ENCODE measurements around the gene KAT6B.

The KAT6B gene

GRCh38 chr10:74973741-74974392 is 147.5 kb downstream of the KAT6B start:
- TF ChIP-seq SIN3A (IDR thresholded peaks at IDR 0.05; ENCODE audit: borderline replicate concordance, insufficient read depth, low read length) = no peak
- no peak for TF ChIP-seq POLR2AphosphoS5 (IDR thresholded peaks at IDR 0.05; ENCODE audit: low read depth, low read length)
- TF ChIP-seq TAF1 (IDR thresholded peaks at IDR 0.05; ENCODE audit: borderline replicate concordance, insufficient read depth, low read length) = no peak
- TF ChIP-seq REST (IDR thresholded peaks at IDR 0.05; ENCODE audit: insufficient read depth in 1 of 2, low read depth in 2 of 2, low read length in 2 of 2) = no peak

GRCh38 chr10:74975758-74976157 is 149.4 kb downstream of the KAT6B start:
- no peak for TF ChIP-seq SIN3A (IDR thresholded peaks at IDR 0.05; ENCODE audit: borderline replicate concordance, insufficient read depth, low read length)
- TF ChIP-seq POLR2AphosphoS5 (IDR thresholded peaks at IDR 0.05; ENCODE audit: low read depth, low read length) = no peak

GRCh38 chr10:74976565-74976964 is 150.2 kb downstream of the KAT6B start:
- TF ChIP-seq FOXP2 (optimal IDR thresholded peaks at IDR 0.05; ENCODE audit: borderline replicate concordance, extremely low read depth, extremely low read length, insufficient read depth) = no peak
- TF ChIP-seq SIN3A (IDR thresholded peaks at IDR 0.05; ENCODE audit: borderline replicate concordance, insufficient read depth, low read length) = no peak
- no peak for TF ChIP-seq REST (IDR thresholded peaks at IDR 0.05; ENCODE audit: insufficient read depth in 1 of 2, low read depth in 2 of 2, low read length in 2 of 2)
- TF ChIP-seq TAF1 (IDR thresholded peaks at IDR 0.05; ENCODE audit: borderline replicate concordance, insufficient read depth, low read length) = no peak
- TF ChIP-seq POLR2AphosphoS5 (IDR thresholded peaks at IDR 0.05; ENCODE audit: low read depth, low read length) = no peak

GRCh38 chr10:74977072-74977471 is 150.7 kb downstream of the KAT6B start:
- TF ChIP-seq FOXP2 (optimal IDR thresholded peaks at IDR 0.05; ENCODE audit: borderline replicate concordance, extremely low read depth, extremely low read length, insufficient read depth) (no peak), REST (IDR thresholded peaks at IDR 0.05; ENCODE audit: insufficient read depth in 1 of 2, low read depth in 2 of 2, low read length in 2 of 2) (no peak), TAF1 (IDR thresholded peaks at IDR 0.05; ENCODE audit: borderline replicate concordance, insufficient read depth, low read length) (no peak), SIN3A (IDR thresholded peaks at IDR 0.05; ENCODE audit: borderline replicate concordance, insufficient read depth, low read length) (no peak), POLR2AphosphoS5 (IDR thresholded peaks at IDR 0.05; ENCODE audit: low read depth, low read length) (no peak)

- TF ChIP-seq REST (IDR thresholded peaks at IDR 0.05; ENCODE audit: insufficient read depth in 1 of 2, low read depth in 2 of 2, low read length in 2 of 2) (no peak), POLR2AphosphoS5 (IDR thresholded peaks at IDR 0.05; ENCODE audit: low read depth, low read length) (no peak), SIN3A (IDR thresholded peaks at IDR 0.05; ENCODE audit: borderline replicate concordance, insufficient read depth, low read length) (no peak), FOXP2 (optimal IDR thresholded peaks at IDR 0.05; ENCODE audit: borderline replicate concordance, extremely low read depth, extremely low read length, insufficient read depth) (no peak), TAF1 (IDR thresholded peaks at IDR 0.05; ENCODE audit: borderline replicate concordance, insufficient read depth, low read length) (no peak)
Observed at GRCh38 chr10:74977913-74978847, 151.8 kb downstream of the KAT6B start.
